Activated CD4-positive, alpha-beta memory T cell treated with anti-CD3 and anti-CD28 coated beads for 36 hours (primary cell): ENCODE measurements around the gene TPMT. TPM values are rescaled to one million over a fixed set of nuclear protein-coding genes. Genes with fewer than 3 reads are reported as not detected.
"Not testable (repeated sequence)": the region's sequence is repeated elsewhere in the genome, so short reads cannot be mapped to it uniquely, and the experiment has no call there.

Experiments used
- CTCF ChIA-PET: fragments of 350-600 bp; sonication (Branson Sonifier 250); formaldehyde crosslinking; loops from one replicate; lab custom pipeline; 2021; ENCODE audit warnings: antibody characterized with exemption, inconsistent platforms; lab: Charles Lee
- POLR2A ChIA-PET: fragments of 350-600 bp; sonication (Branson Sonifier 250); formaldehyde crosslinking; loops from one replicate; lab custom pipeline; 2021; ENCODE audit warnings: antibody characterized with exemption; lab: Charles Lee
- DNase-seq: peaks from one replicate; pipeline ENCODE4 v3.0.0-alpha.2; 2020
- H3K27ac Mint-ChIP-seq: one replicate; pipeline ENCODE4 v1.8.0; 2021; ENCODE audit warnings: mixed read lengths
- H3K27me3 Mint-ChIP-seq: one replicate; pipeline ENCODE4 v1.8.0; 2021; ENCODE audit warnings: mixed read lengths
- H3K36me3 Mint-ChIP-seq: one replicate; pipeline ENCODE4 v1.8.0; 2021; ENCODE audit warnings: mixed read lengths
- H3K4me1 Mint-ChIP-seq: one replicate; pipeline ENCODE4 v1.8.0; 2021; ENCODE audit warnings: low read depth, mixed read lengths
- H3K4me3 Mint-ChIP-seq: one replicate; pipeline ENCODE4 v1.8.0; 2021; ENCODE audit warnings: mild to moderate bottlenecking, mixed read lengths
- H3K9me3 Mint-ChIP-seq: one replicate; pipeline ENCODE4 v1.8.0; 2021; ENCODE audit warnings: mixed read lengths
- intact Hi-C: fragments of 100-400 bp; cut with micrococcal nuclease; formaldehyde crosslinking; loops from one replicate; pipeline ENCODE4 v1.15.1; 2023
- total RNA-seq, 2 experiments: library from RNA; stranded (reverse); gene quantifications; one replicate each; pipeline ENCODE4 v1.2.3, GENCODE V29; 2021

TPMT gene
- total RNA-seq, 2 experiments from 2014 or later: 7.7 to 7.8 TPM

- H3K27me3 Mint-ChIP-seq: no peaks in the 10 kb centered on the region
- intact Hi-C loops: no loop called here
- no peak for DNase-seq
- no peaks in the 10 kb centered on the region for H3K4me1 Mint-ChIP-seq
- no peak overlapping the region for H3K27ac Mint-ChIP-seq
- H3K36me3 Mint-ChIP-seq: peaks cover 47% of the 10 kb centered on the region
- no peaks in the 10 kb centered on the region for H3K9me3 Mint-ChIP-seq
- H3K4me3 Mint-ChIP-seq: no peak overlapping the region
- POLR2A ChIA-PET: no interaction called here
- CTCF ChIA-PET: no interaction called here
These were observed 22.5 kb upstream of the TPMT start for GRCh38 chr6:18177286-18177965.

GRCh38 chr6:18176198-18176597 is 21.3 kb upstream of the TPMT start:
- H3K4me1 Mint-ChIP-seq, DNase-seq, H3K4me3 Mint-ChIP-seq, H3K9me3 Mint-ChIP-seq, intact Hi-C loops, CTCF ChIA-PET, H3K27ac Mint-ChIP-seq, POLR2A ChIA-PET, H3K27me3 Mint-ChIP-seq: not testable (repeated sequence)
- peaks cover 54% of the 10 kb centered on the region for H3K36me3 Mint-ChIP-seq

GRCh38 chr6:18171871-18172270 is 17.0 kb upstream of the TPMT start:
- CTCF ChIA-PET: no interaction called here
- Mint-ChIP-seq H3K4me3 (no peak overlapping the region), H3K27ac (no peak overlapping the region), H3K4me1 (no peaks in the 10 kb centered on the region), H3K9me3 (peaks cover 8% of the 10 kb centered on the region), H3K27me3 (no peaks in the 10 kb centered on the region), H3K36me3 (peaks cover 61% of the 10 kb centered on the region)
- intact Hi-C loops: no loop called here
- DNase-seq: no peak
- POLR2A ChIA-PET: no interaction called here

GRCh38 chr6:18168264-18168663 is 13.4 kb upstream of the TPMT start:
- H3K4me3 Mint-ChIP-seq: no peak overlapping the region
- POLR2A ChIA-PET: no interaction called here
- no peak for DNase-seq
- intact Hi-C loops: no loop called here
- no peaks in the 10 kb centered on the region for H3K27me3 Mint-ChIP-seq
- H3K36me3 Mint-ChIP-seq: peaks cover 36% of the 10 kb centered on the region
- CTCF ChIA-PET: no interaction called here
- H3K4me1 Mint-ChIP-seq: no peaks in the 10 kb centered on the region
- peaks cover 8% of the 10 kb centered on the region for H3K9me3 Mint-ChIP-seq
- no peak overlapping the region for H3K27ac Mint-ChIP-seq

- H3K4me3 Mint-ChIP-seq: no peak overlapping the region
- H3K9me3 Mint-ChIP-seq: peaks cover 8% of the 10 kb centered on the region
- peaks cover 2% of the 10 kb centered on the region for H3K4me1 Mint-ChIP-seq
- ChIA-PET POLR2A (interaction anchor here (1.4 kb wide), 1 partner anchor 8 kb away, joined by 3 read pairs; no protein-coding TSS in a partner anchor), CTCF (interaction anchor here (0.6 kb wide), 1 partner anchor 45 kb away, joined by 3 read pairs; no protein-coding TSS in a partner anchor)
- H3K27ac Mint-ChIP-seq: no peak overlapping the region
- no peak for DNase-seq
- H3K27me3 Mint-ChIP-seq: no peaks in the 10 kb centered on the region
- intact Hi-C loops: no loop called here
- H3K36me3 Mint-ChIP-seq: peaks cover 41% of the 10 kb centered on the region
These were observed 11.6 kb upstream of the TPMT start for GRCh38 chr6:18166312-18167036.

GRCh38 chr6:18165751-18166150 is 10.9 kb upstream of the TPMT start:
- CTCF ChIA-PET: no interaction called here
- no peak for DNase-seq
- Mint-ChIP-seq H3K27me3 (no peaks in the 10 kb centered on the region), H3K4me3 (no peak overlapping the region), H3K36me3 (peaks cover 43% of the 10 kb centered on the region), H3K4me1 (peaks cover 7% of the 10 kb centered on the region), H3K9me3 (peaks cover 8% of the 10 kb centered on the region), H3K27ac (no peak overlapping the region)
- intact Hi-C loops: no loop called here
- POLR2A ChIA-PET: no interaction called here

- CTCF ChIA-PET: no interaction called here
- no peaks in the 10 kb centered on the region for H3K9me3 Mint-ChIP-seq
- H3K27me3 Mint-ChIP-seq: no peaks in the 10 kb centered on the region
- H3K27ac Mint-ChIP-seq: no peak overlapping the region
- intact Hi-C loops: no loop called here
- no peak for DNase-seq
- peaks cover 7% of the 10 kb centered on the region for H3K4me1 Mint-ChIP-seq
- no peak overlapping the region for H3K4me3 Mint-ChIP-seq
- H3K36me3 Mint-ChIP-seq: peaks cover 38% of the 10 kb centered on the region
- POLR2A ChIA-PET: no interaction called here
These were observed 7.5 kb upstream of the TPMT start for GRCh38 chr6:18162401-18162800.

- no peak for DNase-seq
- Mint-ChIP-seq H3K9me3 (no peaks in the 10 kb centered on the region), H3K36me3 (peaks cover 38% of the 10 kb centered on the region), H3K27me3 (no peaks in the 10 kb centered on the region), H3K27ac (peak overlapping the region; percentile 16), H3K4me1 (peaks cover 8% of the 10 kb centered on the region), H3K4me3 (no peak overlapping the region)
- ChIA-PET POLR2A (no interaction called here), CTCF (no interaction called here)
- intact Hi-C loops: no loop called here
These were observed 6.6 kb upstream of the TPMT start for GRCh38 chr6:18161431-18161830.

- H3K27me3 Mint-ChIP-seq: no peaks in the 10 kb centered on the region
- no peak for DNase-seq
- no peaks in the 10 kb centered on the region for H3K9me3 Mint-ChIP-seq
- H3K36me3 Mint-ChIP-seq: peaks cover 38% of the 10 kb centered on the region
- intact Hi-C loops: no loop called here
- H3K4me3 Mint-ChIP-seq: no peak overlapping the region
- no peak overlapping the region for H3K27ac Mint-ChIP-seq
- peaks cover 13% of the 10 kb centered on the region for H3K4me1 Mint-ChIP-seq
- ChIA-PET CTCF (no interaction called here), POLR2A (no interaction called here)
These were observed 6.0 kb upstream of the TPMT start for GRCh38 chr6:18160911-18161310.

GRCh38 chr6:18155864-18156421 is 1.1 kb upstream of the TPMT start:
- peak; percentile 60 for DNase-seq
- H3K4me3 Mint-ChIP-seq: peak overlapping the region; percentile 97
- CTCF ChIA-PET: no interaction called here
- peaks cover 17% of the 10 kb centered on the region for H3K36me3 Mint-ChIP-seq
- H3K27ac Mint-ChIP-seq: peak overlapping the region; percentile 67
- H3K27me3 Mint-ChIP-seq: no peaks in the 10 kb centered on the region
- intact Hi-C loops: loop anchor here (1.0 to 10.0 kb wide), 7 partner anchors 55 to 556 kb away; partner anchors contain the start of genes DEK and FAM8A1
- H3K9me3 Mint-ChIP-seq: no peaks in the 10 kb centered on the region
- POLR2A ChIA-PET: interaction anchor here (0.7 kb wide), 1 partner anchor 9 kb away, joined by 3 read pairs; no protein-coding TSS in a partner anchor
- peaks cover 24% of the 10 kb centered on the region for H3K4me1 Mint-ChIP-seq

GRCh38 chr6:18155150-18155863 is 430 bp upstream of the TPMT start, which contains the start of gene KDM1B:
TSS of gene KDM1B (plus strand) at chr6:18155422. CDS start at chr6:18159896, 4,474 bp downstream.
- DNase-seq: peak; percentile 99
- Mint-ChIP-seq H3K4me1 (peaks cover 24% of the 10 kb centered on the region), H3K9me3 (no peaks in the 10 kb centered on the region), H3K36me3 (peaks cover 14% of the 10 kb centered on the region), H3K4me3 (peak within 1 kb of the TSS; percentile 97), H3K27me3 (no peaks in the 10 kb centered on the region), H3K27ac (peak within 1 kb of the TSS; percentile 87)
- intact Hi-C loops: loop anchor here (1.0 to 10.0 kb wide), 6 partner anchors 109 to 555 kb away; partner anchors contain the start of genes DEK and FAM8A1
- ChIA-PET POLR2A (no interaction called here), CTCF (no interaction called here)

- ChIA-PET CTCF (no interaction called here), POLR2A (no interaction called here)
- no peak overlapping the region for H3K4me3 Mint-ChIP-seq
- intact Hi-C loops: loop anchor here (1.0 to 10.0 kb wide), 3 partner anchors 31 to 361 kb away; partner anchors contain the start of gene NHLRC1
- no peaks in the 10 kb centered on the region for H3K9me3 Mint-ChIP-seq
- peaks cover 12% of the 10 kb centered on the region for H3K36me3 Mint-ChIP-seq
- DNase-seq: no peak
- H3K4me1 Mint-ChIP-seq: peaks cover 24% of the 10 kb centered on the region
- no peak overlapping the region for H3K27ac Mint-ChIP-seq
- no peaks in the 10 kb centered on the region for H3K27me3 Mint-ChIP-seq
These were observed 1.6 kb downstream of the TPMT start for GRCh38 chr6:18153311-18153703.
